ENCODE measurements around the gene ZNF567.

Gene ZNF567

DNA sequence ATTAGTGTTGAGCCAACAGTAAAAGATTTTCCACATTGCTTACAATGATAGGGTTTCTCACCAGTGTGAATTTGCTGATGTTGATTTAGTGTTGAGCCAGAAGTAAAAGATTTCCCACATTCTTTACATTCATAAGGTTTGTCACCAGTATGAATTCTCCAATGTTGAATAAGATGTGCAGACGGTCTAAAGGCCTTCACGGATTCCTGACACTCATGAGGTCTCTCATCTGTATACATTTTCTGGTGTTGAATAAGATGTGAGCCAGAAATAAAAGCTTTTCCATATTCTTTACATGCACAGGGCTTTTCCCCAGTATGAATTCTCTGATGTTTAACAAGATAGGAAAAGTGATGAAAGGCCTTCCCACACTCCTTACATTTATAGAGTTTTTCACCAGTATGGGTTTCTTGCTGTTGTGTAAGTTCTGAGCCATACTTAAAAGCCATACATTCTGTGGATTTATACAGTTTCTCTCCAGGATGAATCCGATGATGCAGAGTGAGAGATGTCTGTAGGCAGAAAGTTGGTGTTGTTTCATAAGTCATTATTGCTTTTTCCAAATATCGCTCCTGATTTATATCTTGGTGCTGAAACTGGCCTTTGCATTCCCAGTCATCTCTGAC, 62.8 kb downstream of the ZNF567 start:
- no peak for DNase-seq (ENCODE audit: low spot score)

Data from left forelimb (tissue), 1 donor.